DMS153 (cell line): ENCODE measurements around the gene NT5C2.

ENCODE experiments used
- DNase-seq: peaks from one replicate; lab custom pipeline; 2025; lab: John Stamatoyannopoulos, UW

NT5C2 gene

DNA sequence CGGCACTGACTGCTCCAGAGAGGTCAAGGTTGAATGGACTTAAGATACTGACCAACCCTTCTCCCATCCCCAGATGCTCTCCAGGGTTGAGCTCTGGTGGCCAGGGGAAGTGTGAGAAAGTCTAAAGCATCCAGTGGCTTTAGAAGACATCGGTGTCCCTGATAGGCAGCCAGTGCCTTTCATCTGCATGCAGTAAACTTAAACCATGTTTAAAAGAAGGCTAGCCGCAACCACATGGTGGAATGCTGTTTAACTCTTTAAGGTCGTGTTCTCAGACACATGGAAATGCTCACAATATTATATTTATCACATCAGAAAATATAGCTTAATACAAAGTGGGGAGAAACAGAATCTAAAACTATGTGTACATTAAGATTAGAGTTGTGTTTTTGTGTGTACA lies 138.0 kb downstream of the NT5C2 start:
- no peak for DNase-seq

DNA sequence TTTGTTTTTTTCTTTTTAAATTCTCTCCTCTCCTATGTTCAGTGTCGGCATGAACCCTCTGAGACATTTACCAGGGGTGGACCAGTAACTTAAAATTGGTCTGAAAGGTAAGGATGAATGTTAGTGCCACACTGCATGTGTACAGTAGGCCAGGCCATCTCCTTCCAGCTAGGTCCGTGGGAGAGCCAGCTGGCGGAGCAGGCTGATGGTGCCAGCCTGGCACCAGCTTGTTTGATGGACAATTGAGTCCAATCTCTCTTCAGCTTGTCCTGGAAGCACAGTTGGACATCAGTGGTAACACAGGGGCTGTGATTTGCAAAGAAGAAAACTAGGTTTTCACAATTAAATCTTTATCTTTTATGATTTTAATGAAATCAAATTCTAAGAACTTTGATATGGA lies 138.5 kb downstream of the NT5C2 start:
- no peak for DNase-seq

DNA sequence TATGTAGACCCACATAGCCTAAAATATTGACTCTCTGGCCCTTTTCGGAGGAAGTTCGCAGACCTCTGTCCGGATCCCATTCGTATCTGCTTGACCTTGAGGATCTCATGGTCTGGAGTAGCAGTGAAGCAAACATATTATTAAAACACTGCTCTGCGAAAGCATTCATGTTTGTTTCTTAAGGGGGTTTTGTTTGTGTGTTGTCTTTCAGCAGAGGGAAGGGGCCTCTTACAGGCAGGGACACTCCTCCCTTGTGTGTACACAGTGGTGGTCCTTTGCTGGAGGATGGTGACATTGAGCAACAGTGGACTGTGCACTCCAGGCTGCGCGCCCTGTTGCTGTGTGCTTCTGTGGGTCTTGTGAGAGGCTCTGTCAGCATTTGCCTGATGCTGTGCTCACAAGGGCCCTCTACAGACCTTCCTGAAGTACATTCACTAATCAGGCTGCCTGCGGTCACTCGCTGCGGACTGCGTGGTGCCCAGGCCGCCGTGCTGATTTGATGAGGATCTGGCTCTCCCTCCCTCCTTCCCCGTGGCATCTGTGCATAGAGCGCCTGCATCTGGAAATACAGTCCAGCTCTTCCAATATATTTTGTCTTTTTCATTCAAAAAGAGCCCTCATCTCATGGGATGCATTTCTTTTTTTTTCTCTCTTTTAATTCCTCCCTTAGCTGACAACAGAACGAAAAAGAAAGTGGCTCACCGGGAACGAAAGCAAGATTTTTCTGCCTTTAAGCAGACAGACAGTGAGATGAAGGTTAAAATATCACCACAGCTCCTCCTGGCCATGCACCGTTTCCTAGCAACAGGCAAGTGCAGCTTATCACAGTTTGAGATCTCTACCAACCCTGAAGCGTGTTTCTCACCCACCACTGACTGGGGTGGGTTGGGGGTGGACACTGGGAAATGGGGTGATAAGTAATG lies 139.2 kb downstream of the NT5C2 start:
- no peak for DNase-seq

DNA sequence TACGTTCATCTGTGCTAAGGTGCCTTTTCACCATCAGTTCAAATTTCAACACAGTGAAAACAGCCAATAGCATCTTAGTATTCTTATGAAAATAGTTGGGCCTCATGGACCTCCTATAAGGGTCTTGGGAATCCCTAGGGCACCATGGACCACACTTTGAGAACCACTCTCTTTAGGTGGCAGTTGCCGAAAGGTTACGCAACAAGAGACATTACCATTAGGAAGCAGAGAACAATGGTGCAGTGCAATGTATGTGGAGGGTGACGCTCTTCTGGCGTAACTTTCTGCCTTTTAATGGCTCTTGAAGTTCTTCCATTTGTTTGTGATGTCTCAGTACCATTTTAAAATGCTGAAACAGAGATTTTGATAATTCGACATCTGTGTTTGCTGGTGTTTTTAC lies 143.8 kb downstream of the NT5C2 start:
- no peak for DNase-seq

DNA sequence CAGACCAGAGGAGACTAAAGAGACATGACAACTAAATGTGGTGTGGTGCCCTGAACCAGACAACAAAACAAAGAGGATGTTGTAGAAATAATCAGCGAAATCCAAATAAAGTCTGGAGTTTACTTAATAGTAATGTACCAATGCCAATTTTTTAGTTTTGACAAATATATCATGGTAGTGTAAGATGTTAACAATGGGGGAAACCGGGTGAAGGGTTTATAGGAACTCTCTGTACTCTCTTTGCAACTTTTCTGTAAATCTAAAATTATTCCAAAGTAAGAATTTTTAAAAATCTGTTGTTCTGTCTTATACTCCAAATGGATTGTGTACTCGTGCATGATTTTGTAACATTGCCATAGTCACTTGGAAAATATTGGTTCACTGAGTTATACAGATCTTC lies 145.7 kb downstream of the NT5C2 start:
- no peak for DNase-seq

DNA sequence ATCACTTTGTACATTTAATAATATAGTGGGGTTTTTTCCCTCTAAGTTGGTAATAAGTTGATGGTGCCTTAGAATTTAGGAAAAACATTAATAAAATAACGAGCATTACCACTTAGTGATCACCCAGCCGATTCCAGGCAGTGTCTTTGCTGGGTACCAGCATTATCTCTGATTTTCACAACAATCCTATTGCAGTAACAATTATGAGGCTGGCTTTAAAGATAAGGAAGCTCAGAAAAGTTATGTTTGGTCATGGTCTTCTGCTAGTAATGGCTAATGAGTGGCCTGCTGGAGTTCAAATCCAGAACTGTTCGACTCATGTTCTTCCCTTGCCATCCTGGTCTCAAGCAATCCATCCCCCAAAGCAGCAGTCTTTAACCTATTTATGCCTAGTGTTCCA lies 147.1 kb downstream of the NT5C2 start:
- no peak for DNase-seq

DNA sequence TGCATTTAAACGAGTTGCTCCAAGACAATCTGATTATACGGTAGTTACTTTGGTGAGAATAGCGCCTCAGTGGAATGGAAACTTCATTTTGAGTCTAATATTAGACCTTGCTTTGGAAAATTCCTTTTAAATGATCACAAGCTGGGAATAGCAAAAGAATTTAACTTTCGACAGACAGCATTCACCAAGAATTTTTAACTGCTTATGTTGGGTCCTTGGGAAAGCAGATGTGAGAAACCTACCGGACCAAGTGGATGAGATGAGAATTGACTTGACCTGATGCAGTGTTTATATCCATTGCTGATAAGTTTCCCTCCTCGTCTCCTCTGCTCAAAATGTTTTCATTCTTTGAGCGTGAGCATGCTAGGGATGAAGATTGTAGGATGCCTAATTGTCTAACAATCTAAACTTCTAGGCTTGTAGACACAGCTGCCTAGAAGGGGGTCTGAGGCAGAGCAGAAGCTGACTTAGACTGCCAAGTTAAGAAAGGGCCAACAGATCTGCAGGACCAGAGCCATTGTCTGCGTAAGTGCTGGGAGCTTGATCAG lies 148.1 kb downstream of the NT5C2 start:
- no peak for DNase-seq

DNA sequence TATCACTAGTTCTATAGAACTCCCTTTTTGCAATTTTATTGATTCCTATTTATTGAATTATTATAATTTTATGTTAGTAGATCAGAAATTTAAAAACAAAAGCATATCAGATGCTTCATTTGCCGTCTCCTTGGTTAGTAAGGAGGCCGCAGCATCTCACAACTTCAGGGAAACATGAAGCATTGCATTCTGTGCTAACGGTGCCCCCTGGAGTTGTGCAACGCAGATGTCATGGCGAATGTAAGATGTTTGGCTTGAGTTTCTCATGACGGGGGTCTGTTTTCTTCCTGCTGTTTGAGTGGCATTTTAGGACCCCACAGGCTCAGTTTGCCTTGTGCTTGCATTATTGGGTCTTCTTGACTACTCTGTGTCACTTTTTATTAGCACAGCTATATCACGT lies 150.2 kb downstream of the NT5C2 start:
- DNase-seq, result no peak

DNA sequence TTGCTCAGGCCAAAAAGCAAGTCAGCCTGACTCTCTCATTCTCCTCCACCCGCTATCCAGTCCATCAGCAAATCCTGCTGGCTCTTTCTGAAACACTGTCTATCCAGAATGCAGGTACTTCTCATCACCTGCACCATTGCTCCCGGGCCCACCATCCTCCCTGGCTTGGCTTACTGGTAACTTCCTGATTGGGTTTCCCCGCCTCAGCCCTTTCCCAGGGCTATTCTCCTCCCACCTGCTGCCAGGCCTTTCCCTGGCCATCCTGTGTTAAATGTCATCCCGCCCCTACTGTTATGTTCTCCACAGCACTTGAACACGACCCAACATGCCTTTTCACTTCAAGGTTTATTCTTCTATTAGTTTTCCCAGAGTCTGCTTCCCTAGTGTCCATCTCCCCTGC lies 150.9 kb downstream of the NT5C2 start:
- peak; percentile 91 for DNase-seq

DNA sequence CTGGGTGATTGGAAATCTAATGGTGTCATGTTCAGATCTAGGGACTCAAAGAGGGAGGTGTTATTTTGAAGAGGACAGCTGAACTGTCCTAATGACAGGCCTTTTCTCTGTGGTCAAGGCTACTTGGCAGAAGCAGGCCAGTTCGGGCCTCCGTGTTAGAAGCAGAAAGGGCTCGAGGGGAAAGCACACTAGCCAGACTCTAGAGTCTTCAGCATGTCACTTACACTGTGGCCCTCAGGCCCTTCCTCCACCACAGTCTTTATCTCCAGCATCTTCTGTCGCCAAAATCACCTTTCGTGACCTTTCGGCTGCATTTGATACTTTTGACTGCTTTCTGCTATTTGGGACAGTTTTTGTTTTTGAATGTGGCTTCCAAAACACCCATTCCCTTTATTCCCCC lies 151.7 kb downstream of the NT5C2 start:
- DNase-seq, result no peak

DNA sequence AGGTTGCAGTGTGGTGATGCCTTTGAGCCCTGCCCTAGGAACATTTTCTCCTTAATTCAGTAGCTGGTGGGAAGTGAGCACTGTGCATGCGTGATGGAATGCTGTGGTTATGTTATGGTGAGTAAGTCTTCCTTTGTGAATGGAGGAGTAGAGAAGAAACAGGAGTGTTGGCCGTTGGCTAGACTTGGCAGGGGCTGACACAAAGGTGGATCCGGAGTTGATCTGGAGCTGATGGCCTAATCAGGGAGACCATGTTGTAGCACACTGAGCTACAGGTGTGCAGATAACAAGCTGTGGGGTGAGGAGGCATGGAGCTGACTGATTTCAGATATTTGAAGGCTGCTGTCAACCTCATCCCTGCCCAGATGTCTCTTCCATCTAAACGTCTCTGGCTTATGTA lies 152.7 kb downstream of the NT5C2 start:
- DNase-seq, result no peak

DNA sequence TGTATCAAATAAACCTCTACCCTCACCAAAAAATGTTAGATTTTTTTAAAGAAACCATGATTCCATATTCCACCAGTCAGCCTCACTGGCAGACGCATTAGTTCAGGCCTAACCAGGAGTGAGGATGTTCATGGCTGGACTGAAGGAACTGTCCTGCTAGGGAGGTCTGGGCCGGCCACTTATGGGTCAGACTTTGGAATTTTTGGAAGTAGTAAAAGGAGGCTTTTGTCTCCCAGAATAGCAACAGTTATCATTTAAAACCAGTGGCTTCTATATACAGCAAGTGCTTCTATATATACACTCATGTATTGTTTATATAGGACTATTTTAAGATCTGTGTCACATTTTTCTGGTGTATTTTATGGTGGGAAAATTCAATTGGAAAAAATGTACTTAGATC lies 154.5 kb downstream of the NT5C2 start:
- no peak for DNase-seq
